IMR-90 (cell line): ENCODE results near the gene SNX6. TPM values are rescaled to one million over a fixed set of nuclear protein-coding genes. Genes with fewer than 3 reads are reported as not detected.

Experiments
- ATAC-seq: fragments of 200-7000 bp; cut with Tn5 transposase; 2 replicates; pipeline ENCODE4 v1.9.1; 2020; ENCODE audit warnings: low read depth, mild to moderate bottlenecking, moderate library complexity
- BruUV-seq: library from RNA; stranded (reverse); fragments of 400-500 nt; replicated peaks from 2 replicates; lab custom pipeline; 2021; lab: Mats Ljungman, UMichigan
- CTCF ChIA-PET: fragments of 300-600 bp; formaldehyde crosslinking; extraction: SDS; loops from one replicate; lab custom pipeline; 2021; ENCODE audit warnings: antibody characterized with exemption; lab: Yijun Ruan, JAX
- POLR2A ChIA-PET: fragments of 300-600 bp; sonication (Branson Sonifier 250); formaldehyde crosslinking; loops from one replicate; lab custom pipeline; 2022; ENCODE audit warnings: antibody characterized with exemption; ENCODE audit not compliant: unreplicated experiment; lab: Charles Lee
- DNase-seq: peaks from one replicate; pipeline ENCODE4 v3.0.0; 2013
- H2AFZ ChIP-seq: replicated peaks from 2 replicates; pipeline ENCODE3; 2013; ENCODE audit warnings: low read length, mild to moderate bottlenecking; ENCODE audit not compliant: poor library complexity
- H2AK5ac ChIP-seq: 2 replicates; pipeline ENCODE4 v1.6.1; 2013; ENCODE audit warnings: low read depth, low read length, inconsistent platforms
- H2AK9ac ChIP-seq: replicated peaks from 2 replicates; pipeline ENCODE3; 2013; ENCODE audit warnings: mild to moderate bottlenecking, low read depth, low read length, moderate library complexity; ENCODE audit not compliant: poor library complexity
- H2BK120ac ChIP-seq: 2 replicates; pipeline ENCODE4 v1.6.1; 2013; ENCODE audit warnings: low read depth, low read length, inconsistent platforms
- H2BK15ac ChIP-seq: 3 replicates; pipeline ENCODE4 v1.6.1; 2013; ENCODE audit warnings: low read depth, low read length, inconsistent platforms
- H2BK20ac ChIP-seq: 2 replicates; pipeline ENCODE4 v1.6.1; 2013; ENCODE audit warnings: low read depth, mild to moderate bottlenecking, inconsistent platforms, low read length, moderate library complexity
- H2BK5ac ChIP-seq: 2 replicates; pipeline ENCODE4 v1.6.1; 2013; ENCODE audit warnings: mild to moderate bottlenecking, low read depth, low read length, inconsistent platforms; ENCODE audit not compliant: poor library complexity, severe bottlenecking
- H3K14ac ChIP-seq: replicated peaks from 2 replicates; pipeline ENCODE4 v1.6.1; 2013; ENCODE audit warnings: low read depth, low read length, inconsistent platforms
- H3K18ac ChIP-seq: 2 replicates; pipeline ENCODE4 v1.6.1; 2013; ENCODE audit warnings: low read depth, low read length, control low read depth
- H3K23ac ChIP-seq: 2 replicates; pipeline ENCODE4 v1.6.1; 2013; ENCODE audit warnings: low read depth, low read length, inconsistent platforms
- H3K27ac ChIP-seq: 2 replicates; pipeline ENCODE4 v1.5.1; 2013; ENCODE audit warnings: mild to moderate bottlenecking, control low read depth, low read length; ENCODE audit not compliant: insufficient read depth
- H3K27me3 ChIP-seq: 2 replicates; pipeline ENCODE4 v1.6.1; 2013; ENCODE audit warnings: low read length; ENCODE audit not compliant: control insufficient read depth, insufficient read depth
- H3K36me3 ChIP-seq: 2 replicates; pipeline ENCODE4 v1.6.1; 2013; ENCODE audit warnings: low read length, mixed read lengths; ENCODE audit not compliant: control insufficient read depth, insufficient read depth
- H3K4ac ChIP-seq: 2 replicates; pipeline ENCODE4 v1.6.1; 2013; ENCODE audit warnings: low read depth, low read length, inconsistent platforms
- H3K4me1 ChIP-seq: 2 replicates; pipeline ENCODE4 v1.6.1; 2013; ENCODE audit warnings: low read length, mixed read lengths; ENCODE audit not compliant: control insufficient read depth, insufficient read depth
- H3K4me2 ChIP-seq: 2 replicates; pipeline ENCODE4 v1.6.1; 2013; ENCODE audit warnings: low read depth, mild to moderate bottlenecking, control low read depth, low read length, moderate library complexity
- H3K4me3 ChIP-seq: 2 replicates; pipeline ENCODE4 v1.5.1; 2013; ENCODE audit warnings: low read depth, mild to moderate bottlenecking, control low read depth, low read length, moderate library complexity; ENCODE audit not compliant: insufficient read depth
- H3K56ac ChIP-seq: 2 replicates; pipeline ENCODE4 v1.6.1; 2013; ENCODE audit warnings: low read length, inconsistent platforms; ENCODE audit not compliant: insufficient read depth; ENCODE audit errors: extremely low read depth
- H3K79me1 ChIP-seq, 2 experiments: 2 replicates each; pipeline ENCODE4 v1.6.1; 2013; ENCODE audit warnings: low read length in 2 of 2, inconsistent platforms in 1 of 2, low read depth in 1 of 2
- H3K9ac ChIP-seq: 2 replicates; pipeline ENCODE4 v1.6.1; 2013; ENCODE audit warnings: low read depth, low read length, control low read depth
- H3K9me1 ChIP-seq: 2 replicates; pipeline ENCODE4 v1.6.1; 2013; ENCODE audit warnings: low read length, inconsistent platforms; ENCODE audit not compliant: insufficient read depth
- H3K9me3 ChIP-seq: 2 replicates; pipeline ENCODE4 v1.6.1; 2013; ENCODE audit warnings: low read length; ENCODE audit not compliant: control insufficient read depth, insufficient read depth
- H4K20me1 ChIP-seq: 2 replicates; pipeline ENCODE4 v1.6.1; 2013; ENCODE audit warnings: low read length, inconsistent platforms; ENCODE audit not compliant: insufficient read depth
- H4K5ac ChIP-seq: 2 replicates; pipeline ENCODE4 v1.6.1; 2013; ENCODE audit warnings: mild to moderate bottlenecking, low read depth, low read length, control low read depth
- H4K8ac ChIP-seq, 2 experiments: 2 replicates each; pipeline ENCODE4 v1.6.1; 2013; ENCODE audit warnings: low read depth in 2 of 2, low read length in 2 of 2, control low read depth in 1 of 2, inconsistent platforms in 1 of 2
- H4K91ac ChIP-seq: 2 replicates; pipeline ENCODE4 v1.6.1; 2013; ENCODE audit warnings: low read depth, low read length, inconsistent platforms; ENCODE audit not compliant: insufficient read depth
- BHLHE40 ChIP-seq: fragments of 150-350 bp; IDR thresholded peaks from 2 replicates; pipeline ENCODE4 v1.6.1; 2016; ENCODE audit warnings: mild to moderate bottlenecking, low read depth, low read length
- CEBPB ChIP-seq: IDR thresholded peaks from 2 replicates; pipeline ENCODE4 v1.6.1; 2012; ENCODE audit warnings: low read depth, low read length, improper control_type of control experiment
- FOS ChIP-seq: fragments of 150-350 bp; IDR thresholded peaks from 2 replicates; pipeline ENCODE4 v1.6.1; 2016; ENCODE audit warnings: low read depth, low read length
- MAFK ChIP-seq: IDR thresholded peaks from 2 replicates; pipeline ENCODE4 v1.6.1; 2012; ENCODE audit warnings: low read depth, low read length, improper control_type of control experiment
- NFE2L2 ChIP-seq: fragments of 150-350 bp; IDR thresholded peaks from 2 replicates; pipeline ENCODE4 v1.6.1; 2016; ENCODE audit warnings: low read depth, mild to moderate bottlenecking, low read length
- POLR2A ChIP-seq: IDR thresholded peaks from 2 replicates; pipeline ENCODE4 v1.6.1; 2012; ENCODE audit warnings: mild to moderate bottlenecking, low read depth, low read length
- RAD21 ChIP-seq: IDR thresholded peaks from 2 replicates; pipeline ENCODE4 v1.6.1; 2012; ENCODE audit warnings: low read length, improper control_type of control experiment
- RCOR1 ChIP-seq: IDR thresholded peaks from 2 replicates; pipeline ENCODE4 v1.6.1; 2012; ENCODE audit warnings: mild to moderate bottlenecking, low read length, improper control_type of control experiment; ENCODE audit not compliant: insufficient replicate concordance
- SMC3 ChIP-seq: fragments of 150-350 bp; IDR thresholded peaks from 2 replicates; pipeline ENCODE4 v1.6.1; 2016; ENCODE audit warnings: low read depth, mild to moderate bottlenecking, antibody characterized with exemption, low read length, moderate library complexity
- WGBS, 2 experiments: methylation state at CpG; one replicate each; pipeline versions ENCODE4 v1.1.5 to v1.1.7; 2013; ENCODE audit warnings: missing lambda C conversion rate in 2 of 2; ENCODE audit not compliant: insufficient read length in 1 of 2; ENCODE audit errors: extremely low coverage in 2 of 2; 5-methylcytosine and 5-hydroxymethylcytosine counted together
- dilution Hi-C: fragments of 300-500 bp; cut with HindIII; formaldehyde crosslinking; loops from one replicate; pipeline ENCODE4 v1.14.3; 2018; ENCODE audit warnings: low sequenced_read_pairs; ENCODE audit not compliant: unreplicated experiment
- in situ Hi-C: fragments of 300-500 bp; cut with MboI; formaldehyde crosslinking; loops from 3 replicates; pipeline ENCODE4 v1.14.3; 2019; ENCODE audit warnings: low sequenced_read_pairs, inconsistent platforms, mixed read lengths
- intact Hi-C: fragments of 100-400 bp; cut with micrococcal nuclease; formaldehyde crosslinking; loops from 2 replicates; pipeline ENCODE4 v1.10.0; 2022
- polyA plus RNA-seq, 3 experiments: library from polyadenylated mRNA; depleted of rRNA; stranded (reverse); fragments of >200 nt; gene quantifications; 2 replicates each; pipeline ENCODE4 v1.2.3, GENCODE V29; 2012; ENCODE audit warnings: low replicate concordance in 1 of 3
- total RNA-seq: library from RNA; depleted of rRNA; stranded (reverse); fragments of >200 nt; gene quantifications from 2 replicates; pipeline ENCODE4 v1.2.3, GENCODE V29; 2012
- TF ChIP-seq, protein P1 (sequence below): fragments of 150-350 bp; IDR thresholded peaks from 2 replicates; pipeline ENCODE4 v1.6.1; 2017; ENCODE audit warnings: mild to moderate bottlenecking, antibody characterized with exemption, low read length, low read depth

Gene SNX6
- total and polyA plus RNA-seq, 2 of the 4 experiments (the other 2 are of a cell fraction) = 116 to 127 TPM

DNA sequence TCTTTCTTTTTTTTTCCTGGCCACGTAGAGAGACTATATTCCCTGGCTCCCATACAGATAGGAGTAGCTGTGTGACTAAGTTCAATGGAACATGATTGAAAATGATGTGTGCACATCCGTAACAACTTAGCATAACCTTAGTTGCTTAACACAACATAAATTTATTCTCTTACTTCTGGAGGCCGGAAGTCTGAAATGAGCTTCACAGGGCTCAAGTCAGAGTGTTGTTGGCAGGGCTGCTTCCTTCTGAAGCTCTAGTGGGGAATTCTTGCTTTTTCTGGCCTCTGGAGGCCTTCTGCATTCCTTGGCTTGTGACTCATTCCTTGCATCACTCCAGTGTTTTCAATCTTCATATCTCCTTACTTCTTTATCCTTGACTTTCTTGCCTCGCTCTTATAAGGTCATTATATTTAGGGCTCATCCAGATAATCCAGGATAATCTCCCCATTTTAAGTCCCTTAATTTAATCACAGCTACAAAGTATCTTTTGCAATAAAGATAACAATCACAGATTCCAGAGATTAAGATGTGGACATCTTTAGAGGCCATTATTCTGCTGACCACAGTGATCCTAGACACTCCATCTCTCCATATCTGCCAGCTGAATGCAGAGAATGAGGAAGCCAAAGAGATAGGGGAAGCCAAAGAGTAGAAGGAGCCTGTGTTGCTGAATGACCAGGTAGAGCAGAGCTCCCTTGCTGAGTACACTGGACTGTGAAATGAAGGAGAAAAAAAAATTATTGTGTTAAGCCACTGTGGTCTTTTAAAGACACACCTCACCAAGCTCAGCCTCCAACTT is 21.0 kb upstream of the SNX6 start:
- dilution Hi-C loops (no loop called here), intact Hi-C loops (no loop called here), in situ Hi-C loops (loop anchor here (25.0 kb wide), 1 partner anchor 761 kb away; the partner anchor contains the start of gene NFKBIA)
- peak overlapping the region; percentile 94 for H2BK5ac ChIP-seq
- peak overlapping the region; percentile 85 for H4K91ac ChIP-seq
- H3K4me3 ChIP-seq = no peak overlapping the region
- peak overlapping the region; percentile 45 for H2AFZ ChIP-seq
- H4K20me1 ChIP-seq = no peaks in the 10 kb centered on the region
- peak overlapping the region; percentile 82 for H4K5ac ChIP-seq
- H3K14ac ChIP-seq = peak overlapping the region; percentile 87
- peak overlapping the region; percentile 81 for H3K18ac ChIP-seq
- peak overlapping the region; percentile 97 for H3K4ac ChIP-seq
- H3K27me3 ChIP-seq = no peaks in the 10 kb centered on the region
- ATAC-seq = peak; percentile 88
- H3K4me1 ChIP-seq = peaks cover 10% of the 10 kb centered on the region
- no peak overlapping the region for H2AK9ac ChIP-seq
- H3K79me1 ChIP-seq = peaks cover 0 to 4% of the 10 kb centered on the region in 2 experiments; a peak in 1 of 4 replicates
- H3K9me1 ChIP-seq = peaks cover 8% of the 10 kb centered on the region; the same call in 1 of the 2 replicates
- peak overlapping the region; percentile 70; the same call in 1 of the 2 replicates for H3K56ac ChIP-seq
- TF ChIP-seq CEBPB (peak; percentile 95), SMC3 (peak; percentile 20; the same call in 1 of the 2 replicates), BHLHE40 (0 out of 2 replicates have a peak, but pooled peaks have one; percentile 18), POLR2A (peak; percentile 33; the same call in 1 of the 2 replicates), RAD21 (peak; percentile 7; the same call in 1 of the 2 replicates), RCOR1 (peak; percentile 67), MAFK (peak; percentile 36; the same call in 1 of the 2 replicates), FOS (peak; percentile 85), NFE2L2 (no peak)
- TF ChIP-seq, protein P1, sequence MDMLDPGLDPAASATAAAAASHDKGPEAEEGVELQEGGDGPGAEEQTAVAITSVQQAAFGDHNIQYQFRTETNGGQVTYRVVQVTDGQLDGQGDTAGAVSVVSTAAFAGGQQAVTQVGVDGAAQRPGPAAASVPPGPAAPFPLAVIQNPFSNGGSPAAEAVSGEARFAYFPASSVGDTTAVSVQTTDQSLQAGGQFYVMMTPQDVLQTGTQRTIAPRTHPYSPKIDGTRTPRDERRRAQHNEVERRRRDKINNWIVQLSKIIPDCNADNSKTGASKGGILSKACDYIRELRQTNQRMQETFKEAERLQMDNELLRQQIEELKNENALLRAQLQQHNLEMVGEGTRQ = no peak
- ChIA-PET POLR2A (interaction anchor here (0.5 kb wide), 1 partner anchor 82 kb away, joined by 3 read pairs; no protein-coding TSS in a partner anchor), CTCF (interaction anchor here (0.6 kb wide), 1 partner anchor 95 kb away, joined by 3 read pairs; no protein-coding TSS in a partner anchor)
- no CpG with 5 or more reads among the region's 4 CpGs for WGBS, 2 experiments
- H2BK120ac ChIP-seq = peak overlapping the region; percentile 99
- H3K9me3 ChIP-seq = peaks cover 2% of the 10 kb centered on the region; the same call in 1 of the 2 replicates
- no TSS peak for BruUV-seq
- peak overlapping the region; percentile 92 for H2AK5ac ChIP-seq
- H2BK20ac ChIP-seq = peak overlapping the region; percentile 100
- peak; percentile 100 for DNase-seq
- peak overlapping the region; percentile 86 for H2BK15ac ChIP-seq
- H3K4me2 ChIP-seq = no peak overlapping the region
- H3K23ac ChIP-seq = peak overlapping the region; percentile 88
- H3K27ac ChIP-seq = peak overlapping the region; percentile 92
- H3K36me3 ChIP-seq = no peaks in the 10 kb centered on the region
- peak overlapping the region; percentile 30 to 89; a peak in 2 of 4 replicates for H4K8ac ChIP-seq
- H3K9ac ChIP-seq = no peak overlapping the region; the same call in 1 of the 2 replicates
